HepG2 (cell line): ENCODE measurements around the gene ERMARD. TPM values are rescaled to one million over a fixed set of nuclear protein-coding genes. Genes with fewer than 3 reads are reported as not detected.

ENCODE experiments used
- CBFB ChIP-seq: sonication (generic); formaldehyde crosslinking; IDR thresholded peaks from 2 replicates; pipeline ENCODE4 v1.4.0; 2020; ENCODE audit warnings: missing genetic modification reagents
- FOXA1 ChIP-seq, 2 experiments: fragments of 450-650 bp in 1 of 2; sonication (generic) in 1 of 2; formaldehyde crosslinking in 1 of 2; IDR thresholded peaks; 2 replicates each; pipeline versions ENCODE4 v1.4.0 to v1.6.1; 2016 to 2020; ENCODE audit warnings: missing genetic modification reagents in 1 of 2
- GPBP1L1 ChIP-seq: sonication (generic); formaldehyde crosslinking; IDR thresholded peaks from 2 replicates; pipeline ENCODE4 v1.5.0; 2020; ENCODE audit warnings: mild to moderate bottlenecking, missing genetic modification reagents
- IRF9 ChIP-seq: sonication (generic); formaldehyde crosslinking; IDR thresholded peaks from 2 replicates; pipeline ENCODE4 v1.8.0; 2022; ENCODE audit warnings: missing genetic modification reagents, mild to moderate bottlenecking, borderline replicate concordance
- KDM5B ChIP-seq: sonication (generic); formaldehyde crosslinking; IDR thresholded peaks from 2 replicates; pipeline ENCODE4 v1.4.0; 2020; ENCODE audit warnings: missing genetic modification reagents, mild to moderate bottlenecking, borderline replicate concordance
- LRRFIP1 ChIP-seq: sonication (generic); formaldehyde crosslinking; conservative IDR thresholded peaks from 2 replicates; pipeline ENCODE4 v1.4.0; 2020; ENCODE audit warnings: missing genetic modification reagents
- NFE2L2 ChIP-seq: fragments of 150-350 bp; IDR thresholded peaks from 2 replicates; pipeline ENCODE4 v1.6.1; 2014; ENCODE audit warnings: low read length
- NKX3-1 ChIP-seq: sonication (generic); formaldehyde crosslinking; IDR thresholded peaks from 2 replicates; pipeline ENCODE4 v1.5.0; 2020; ENCODE audit warnings: missing genetic modification reagents
- NRL ChIP-seq: sonication (generic); formaldehyde crosslinking; IDR thresholded peaks from 2 replicates; pipeline ENCODE4 v1.5.0; 2020; ENCODE audit warnings: missing genetic modification reagents, mild to moderate bottlenecking, moderate library complexity, borderline replicate concordance
- SCMH1 ChIP-seq: sonication (generic); formaldehyde crosslinking; IDR thresholded peaks from 2 replicates; pipeline ENCODE4 v1.9.0; 2021; ENCODE audit warnings: missing genetic modification reagents, mild to moderate bottlenecking, borderline replicate concordance
- SMAD9 ChIP-seq: sonication (generic); formaldehyde crosslinking; IDR thresholded peaks from 2 replicates; pipeline ENCODE4 v1.5.1; 2020; ENCODE audit warnings: mild to moderate bottlenecking, missing genetic modification reagents
- SP2 ChIP-seq: sonication (generic); formaldehyde crosslinking; IDR thresholded peaks from 2 replicates; pipeline ENCODE4 v1.5.1; 2020; ENCODE audit warnings: mild to moderate bottlenecking, missing genetic modification reagents
- TARDBP ChIP-seq: sonication (generic); formaldehyde crosslinking; IDR thresholded peaks from 2 replicates; pipeline ENCODE4 v1.8.0; 2022; ENCODE audit warnings: mild to moderate bottlenecking, missing genetic modification reagents
- TBX3 ChIP-seq: fragments of 450-650 bp; IDR thresholded peaks from 2 replicates; pipeline ENCODE4 v1.6.1; 2017; ENCODE audit warnings: antibody characterized with exemption, mild to moderate bottlenecking, inconsistent platforms, borderline replicate concordance
- TCF7 ChIP-seq: sonication (generic); IDR thresholded peaks from 2 replicates; pipeline ENCODE4 v1.6.1; 2016; ENCODE audit warnings: antibody characterized with exemption, low read depth
- THAP11 ChIP-seq: IDR thresholded peaks from 2 replicates; pipeline ENCODE4 v1.6.1; 2016; ENCODE audit warnings: missing biosample characterization, missing genetic modification reagents
- WIZ ChIP-seq: sonication (generic); formaldehyde crosslinking; IDR thresholded peaks from 2 replicates; pipeline ENCODE4 v1.5.1; 2020; ENCODE audit warnings: mild to moderate bottlenecking, missing genetic modification reagents
- ZBTB7A ChIP-seq: sonication (generic); formaldehyde crosslinking; IDR thresholded peaks from 2 replicates; pipeline ENCODE4 v1.8.0; 2022; ENCODE audit warnings: mild to moderate bottlenecking, missing genetic modification reagents
- ZBTB8A ChIP-seq: sonication (generic); formaldehyde crosslinking; IDR thresholded peaks from 2 replicates; pipeline ENCODE4 v1.4.0; 2020; ENCODE audit warnings: mild to moderate bottlenecking, low read depth, missing genetic modification reagents, borderline replicate concordance
- ZNF205 ChIP-seq: IDR thresholded peaks from 2 replicates; pipeline ENCODE4 v1.6.1; 2018; ENCODE audit warnings: missing biosample characterization, missing genetic modification reagents
- ZNF335 ChIP-seq: sonication (generic); formaldehyde crosslinking; IDR thresholded peaks from 2 replicates; pipeline ENCODE4 v1.4.0; 2020; ENCODE audit warnings: missing genetic modification reagents
- ZNF460 ChIP-seq: sonication (generic); formaldehyde crosslinking; IDR thresholded peaks from 2 replicates; pipeline ENCODE4 v1.5.1; 2020; ENCODE audit warnings: missing genetic modification reagents, mild to moderate bottlenecking, borderline replicate concordance
- ZNF724P ChIP-seq: sonication (generic); formaldehyde crosslinking; IDR thresholded peaks from 2 replicates; pipeline ENCODE4 v1.8.0; 2022; ENCODE audit warnings: missing genetic modification reagents, borderline replicate concordance
- ZNF891 ChIP-seq: sonication (generic); formaldehyde crosslinking; IDR thresholded peaks from 2 replicates; pipeline ENCODE4 v1.5.0; 2020; ENCODE audit warnings: mild to moderate bottlenecking, missing genetic modification reagents
- ZSCAN20 ChIP-seq: sonication (generic); formaldehyde crosslinking; IDR thresholded peaks from 2 replicates; pipeline ENCODE4 v1.4.0; 2020; ENCODE audit warnings: missing genetic modification reagents, mild to moderate bottlenecking, borderline replicate concordance
- polyA plus RNA-seq, 8 experiments: library from polyadenylated mRNA; depleted of rRNA in 3 of 8; stranded (reverse) in 7 of 8; unstranded in 1 of 8; fragments of >200 nt; fragmentation: Illumina TruSeq in 4 of 8; extraction: Trizol in 4 of 8; gene quantifications; 2 replicates each; pipeline versions ENCODE4 v1.2.1 to v1.2.3, GENCODE V29; 2011 to 2016; ENCODE audit warnings: low read depth in 4 of 8, missing spikeins in 1 of 8, mixed read lengths in 1 of 8; ENCODE audit not compliant: insufficient read depth in 1 of 8
- total RNA-seq, 5 experiments: library from RNA; depleted of rRNA; stranded (reverse); fragments of >200 nt; fragmentation: Illumina TruSeq; extraction: Trizol; gene quantifications; 2 replicates each; pipeline ENCODE4 v1.2.3, GENCODE V29; 2016; ENCODE audit warnings: low read depth in 1 of 5

ERMARD gene
- total and polyA plus RNA-seq, 2 of the 13 experiments (the other 11 are each of a cell fraction or from before 2014, with no cell fraction given): 8.8 to 10.7 TPM

GRCh38 chr6:169725125-169726048 is 26.0 kb upstream of the ERMARD start (continued):
- TF ChIP-seq KDM5B (CRISPR knock-in tag) (peak; percentile 69; the same call in 1 of the 2 replicates), NFE2L2 (no peak; the same call in 1 of the 2 replicates), TBX3 (no peak), ZNF460 (CRISPR knock-in tag) (0 out of 2 replicates have a peak, but pooled peaks have one; percentile 6), ZBTB7A (CRISPR knock-in tag) (0 out of 2 replicates have a peak, but pooled peaks have one; percentile 25), ZBTB8A (no peak; the same call in 1 of the 2 replicates), NKX3-1 (CRISPR knock-in tag) (no peak), ZSCAN20 (CRISPR knock-in tag) (peak; percentile 35; the same call in 1 of the 2 replicates), LRRFIP1 (CRISPR knock-in tag) (0 out of 2 replicates have a peak, but pooled peaks have one; percentile 24), FOXA1 (IDR thresholded peaks at IDR 0.05) (no peak), FOXA1 (CRISPR knock-in tag; IDR thresholded peaks at IDR 0.05) (peak; percentile 80), WIZ (no peak), SCMH1 (no peak), TARDBP (CRISPR knock-in tag) (no peak), SMAD9 (peak; percentile 84; the same call in 1 of the 2 replicates), SP2 (CRISPR knock-in tag) (no peak), NRL (CRISPR knock-in tag) (no peak; the same call in 1 of the 2 replicates), ZNF205 (CRISPR knock-in tag) (peak; percentile 46), IRF9 (CRISPR knock-in tag) (peak; percentile 57; the same call in 1 of the 2 replicates), ZNF724P (CRISPR knock-in tag) (no peak; the same call in 1 of the 2 replicates), ZNF335 (CRISPR knock-in tag) (peak; percentile 17; the same call in 1 of the 2 replicates), TCF7 (peak; percentile 78), ZNF891 (no peak; the same call in 1 of the 2 replicates), GPBP1L1 (CRISPR knock-in tag) (no peak), CBFB (CRISPR knock-in tag) (0 out of 2 replicates have a peak, but pooled peaks have one; percentile 67), THAP11 (CRISPR knock-in tag) (peak; percentile 28; the same call in 1 of the 2 replicates)
